GM23338 (cell line): ENCODE measurements around the gene NPW. TPM values are rescaled to one million over a fixed set of nuclear protein-coding genes. Genes with fewer than 3 reads are reported as not detected.

ENCODE experiments used
- ATAC-seq: fragments of 200-7000 bp; cut with Tn5 transposase; 3 replicates; pipeline ENCODE4 v1.9.1; 2020
- DNase-seq: peaks from one replicate; pipeline ENCODE4 v3.0.0-alpha.2; 2015; ENCODE audit warnings: low spot score
- H2AFZ ChIP-seq: fragments of 200-600 bp; sonication (generic); 2 replicates; pipeline ENCODE4 v1.8.0; 2016; ENCODE audit warnings: antibody characterized with exemption, mild to moderate bottlenecking, moderate library complexity
- H3F3A ChIP-seq: fragments of 200-600 bp; sonication (generic); replicated peaks from 2 replicates; pipeline ENCODE4 v1.8.0; 2017; ENCODE audit warnings: antibody characterized with exemption, mixed run types, low read depth
- H3K27ac ChIP-seq: fragments of 200-600 bp; sonication (generic); 2 replicates; pipeline ENCODE4 v1.6.1; 2016; ENCODE audit warnings: low read depth
- H3K27me3 ChIP-seq: fragments of 200-600 bp; sonication (generic); 2 replicates; pipeline ENCODE4 v1.8.0; 2016; ENCODE audit warnings: mild to moderate bottlenecking, mixed run types, moderate library complexity; ENCODE audit not compliant: insufficient read depth
- H3K36me3 ChIP-seq: fragments of 200-600 bp; sonication (generic); 2 replicates; pipeline ENCODE4 v1.8.0; 2016; ENCODE audit warnings: mild to moderate bottlenecking; ENCODE audit not compliant: insufficient read depth
- H3K4me1 ChIP-seq: fragments of 200-600 bp; sonication (generic); 2 replicates; pipeline ENCODE4 v1.8.0; 2016; ENCODE audit warnings: mild to moderate bottlenecking, moderate library complexity; ENCODE audit not compliant: insufficient read depth
- H3K4me2 ChIP-seq: fragments of 200-600 bp; sonication (generic); 2 replicates; pipeline ENCODE4 v1.7.1; 2017; ENCODE audit warnings: mixed run types
- H3K4me3 ChIP-seq: fragments of 200-600 bp; sonication (generic); 2 replicates; pipeline ENCODE4 v1.6.1; 2016; ENCODE audit warnings: mixed run types
- H3K79me2 ChIP-seq: fragments of 200-600 bp; sonication (generic); replicated peaks from 2 replicates; pipeline ENCODE4 v1.8.0; 2017; ENCODE audit warnings: mild to moderate bottlenecking; ENCODE audit not compliant: insufficient read depth
- H3K9me2 ChIP-seq: fragments of 200-600 bp; sonication (generic); 2 replicates; pipeline ENCODE4 v1.8.0; 2017; ENCODE audit not compliant: insufficient read depth
- H4K20me1 ChIP-seq: fragments of 200-600 bp; sonication (generic); replicated peaks from 2 replicates; pipeline ENCODE4 v1.8.0; 2017; ENCODE audit warnings: mild to moderate bottlenecking; ENCODE audit not compliant: insufficient read depth
- H3K27ac Mint-ChIP-seq: 2 replicates; pipeline ENCODE4 v1.8.0; 2020; ENCODE audit warnings: inconsistent platforms, mild to moderate bottlenecking, moderate library complexity, mixed read lengths
- H3K27me3 Mint-ChIP-seq: 3 replicates; pipeline ENCODE4 v1.8.0; 2022; ENCODE audit warnings: low read depth, mild to moderate bottlenecking, moderate library complexity, mixed read lengths, inconsistent platforms; ENCODE audit not compliant: insufficient read depth, poor library complexity
- H3K36me3 Mint-ChIP-seq: 3 replicates; pipeline ENCODE4 v1.8.0; 2021; ENCODE audit warnings: low read depth, mild to moderate bottlenecking, inconsistent platforms, moderate library complexity, mixed read lengths
- H3K4me1 Mint-ChIP-seq: 3 replicates; pipeline ENCODE4 v1.8.0; 2020; ENCODE audit warnings: mild to moderate bottlenecking, inconsistent platforms, mixed read lengths
- H3K4me3 Mint-ChIP-seq: 3 replicates; pipeline ENCODE4 v1.8.0; 2021; ENCODE audit warnings: moderate library complexity, mild to moderate bottlenecking, inconsistent platforms, mixed read lengths
- H3K9me3 Mint-ChIP-seq: 3 replicates; pipeline ENCODE4 v1.8.0; 2020; ENCODE audit warnings: moderate library complexity, mild to moderate bottlenecking, inconsistent platforms, mixed read lengths
- EZH2phosphoT487 ChIP-seq: fragments of 200-600 bp; sonication (generic); IDR thresholded peaks from one replicate; pipeline ENCODE4 v1.8.1; 2018; ENCODE audit warnings: antibody characterized with exemption; ENCODE audit not compliant: unreplicated experiment
- NANOG ChIP-seq: IDR thresholded peaks from 2 replicates; pipeline ENCODE4 v1.6.1; 2016; ENCODE audit warnings: antibody characterized with exemption, borderline replicate concordance
- POLR2AphosphoS5 ChIP-seq: IDR thresholded peaks from 2 replicates; pipeline ENCODE4 v1.6.1; 2016; ENCODE audit warnings: antibody characterized with exemption, low read depth
- STAT1 ChIP-seq: IDR thresholded peaks from one replicate; pipeline ENCODE4 v1.6.1; 2016; ENCODE audit warnings: antibody characterized with exemption; ENCODE audit not compliant: unreplicated experiment
- ZNF114 ChIP-seq: fragments of 250-450 bp; sonication (Bioruptor Pico); IDR thresholded peaks from 2 replicates; pipeline ENCODE4 v1.5.0; 2020; ENCODE audit warnings: mild to moderate bottlenecking, moderate library complexity
- ZNF331 ChIP-seq: fragments of 250-450 bp; sonication (Bioruptor Pico); IDR thresholded peaks from 2 replicates; pipeline ENCODE4 v1.5.0; 2020; ENCODE audit warnings: low read depth, mild to moderate bottlenecking, moderate library complexity
- polyA plus RNA-seq: library from polyadenylated mRNA; unstranded; fragments of >200 nt; fragmentation: Nextera tagmentation; extraction: Ambion mirVana; gene quantifications from 2 replicates; pipeline ENCODE4 v1.2.1, GENCODE V29; 2016
- total RNA-seq: library from RNA; depleted of rRNA; stranded (reverse); fragments of >200 nt; shearing (Covaris generic); gene quantifications from 2 replicates; pipeline ENCODE4 v1.2.3, GENCODE V29; 2014
- TF ChIP-seq, protein P1 (sequence below), 2 experiments: fragments of 200-600 bp in 1 of 2; sonication (generic) in 1 of 2; conservative IDR thresholded peaks; 2 replicates each; pipeline versions ENCODE4 v1.5.1 to v1.6.1; 2016 to 2017; ENCODE audit warnings: antibody characterized with exemption in 2 of 2, low read depth in 2 of 2, mild to moderate bottlenecking in 2 of 2, moderate library complexity in 1 of 2
- TF ChIP-seq, protein P2 (sequence below): IDR thresholded peaks from one replicate; pipeline ENCODE4 v1.6.1; 2018; ENCODE audit warnings: antibody characterized with exemption; ENCODE audit not compliant: unreplicated experiment
- TF ChIP-seq, protein P3 (sequence below): IDR thresholded peaks from 2 replicates; pipeline ENCODE4 v1.6.1; 2016; ENCODE audit warnings: antibody characterized with exemption

NPW gene
- total and polyA plus RNA-seq, 2 experiments from 2014 or later = 4.5 to 37.6 TPM

DNA sequence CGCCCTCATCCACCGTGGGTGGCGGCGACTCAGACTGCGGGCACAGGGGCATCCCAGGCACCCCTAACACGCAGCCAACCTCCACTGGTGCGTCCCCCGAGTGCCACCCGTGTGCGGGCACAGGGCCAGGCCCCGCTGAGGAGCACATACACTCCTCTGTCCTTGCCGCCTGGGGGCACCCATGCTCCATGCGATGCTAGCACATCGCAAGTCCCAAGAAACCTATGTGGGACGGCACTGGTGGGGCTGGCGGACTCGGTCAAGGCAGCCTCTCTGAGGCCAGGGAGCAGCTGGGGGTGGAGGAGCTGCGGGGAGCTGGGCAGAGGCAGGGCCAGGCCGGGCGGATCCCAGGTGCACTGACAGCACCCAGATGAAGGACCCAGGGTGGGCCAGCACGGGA, 13.9 kb upstream of the NPW start:
- ATAC-seq (peak; percentile 11), DNase-seq (peak; percentile 72)
- Histone ChIP-seq H3K79me2 (peaks cover 42% of the 10 kb centered on the region), H3K4me3 (no peak overlapping the region), H3K9me2 (no peaks in the 10 kb centered on the region), H2AFZ (no peak overlapping the region), H3K27me3 (no peaks in the 10 kb centered on the region), H4K20me1 (peaks cover 36% of the 10 kb centered on the region), H3F3A (peaks cover 33% of the 10 kb centered on the region; the same call in 1 of the 2 replicates), H3K4me2 (no peak overlapping the region), H3K4me1 (peaks cover 22% of the 10 kb centered on the region), H3K27ac (no peak overlapping the region), H3K36me3 (no peaks in the 10 kb centered on the region)
- Mint-ChIP-seq H3K9me3 (no peaks in the 10 kb centered on the region), H3K4me3 (no peak overlapping the region; the same call in 2 of the 3 replicates), H3K27me3 (peaks cover 13% of the 10 kb centered on the region), H3K27ac (no peak overlapping the region), H3K4me1 (peaks cover 37% of the 10 kb centered on the region), H3K36me3 (peaks cover 25% of the 10 kb centered on the region)
- TF ChIP-seq, protein P1, sequence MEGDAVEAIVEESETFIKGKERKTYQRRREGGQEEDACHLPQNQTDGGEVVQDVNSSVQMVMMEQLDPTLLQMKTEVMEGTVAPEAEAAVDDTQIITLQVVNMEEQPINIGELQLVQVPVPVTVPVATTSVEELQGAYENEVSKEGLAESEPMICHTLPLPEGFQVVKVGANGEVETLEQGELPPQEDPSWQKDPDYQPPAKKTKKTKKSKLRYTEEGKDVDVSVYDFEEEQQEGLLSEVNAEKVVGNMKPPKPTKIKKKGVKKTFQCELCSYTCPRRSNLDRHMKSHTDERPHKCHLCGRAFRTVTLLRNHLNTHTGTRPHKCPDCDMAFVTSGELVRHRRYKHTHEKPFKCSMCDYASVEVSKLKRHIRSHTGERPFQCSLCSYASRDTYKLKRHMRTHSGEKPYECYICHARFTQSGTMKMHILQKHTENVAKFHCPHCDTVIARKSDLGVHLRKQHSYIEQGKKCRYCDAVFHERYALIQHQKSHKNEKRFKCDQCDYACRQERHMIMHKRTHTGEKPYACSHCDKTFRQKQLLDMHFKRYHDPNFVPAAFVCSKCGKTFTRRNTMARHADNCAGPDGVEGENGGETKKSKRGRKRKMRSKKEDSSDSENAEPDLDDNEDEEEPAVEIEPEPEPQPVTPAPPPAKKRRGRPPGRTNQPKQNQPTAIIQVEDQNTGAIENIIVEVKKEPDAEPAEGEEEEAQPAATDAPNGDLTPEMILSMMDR (conservative IDR thresholded peaks at IDR 0.05; ENCODE audit: low read depth in 2 of 2) = peak; percentile 46 to 71
- TF ChIP-seq EZH2phosphoT487 (no peak), ZNF331 (no peak), POLR2AphosphoS5 (no peak), ZNF114 (no peak)
- TF ChIP-seq, protein P2, sequence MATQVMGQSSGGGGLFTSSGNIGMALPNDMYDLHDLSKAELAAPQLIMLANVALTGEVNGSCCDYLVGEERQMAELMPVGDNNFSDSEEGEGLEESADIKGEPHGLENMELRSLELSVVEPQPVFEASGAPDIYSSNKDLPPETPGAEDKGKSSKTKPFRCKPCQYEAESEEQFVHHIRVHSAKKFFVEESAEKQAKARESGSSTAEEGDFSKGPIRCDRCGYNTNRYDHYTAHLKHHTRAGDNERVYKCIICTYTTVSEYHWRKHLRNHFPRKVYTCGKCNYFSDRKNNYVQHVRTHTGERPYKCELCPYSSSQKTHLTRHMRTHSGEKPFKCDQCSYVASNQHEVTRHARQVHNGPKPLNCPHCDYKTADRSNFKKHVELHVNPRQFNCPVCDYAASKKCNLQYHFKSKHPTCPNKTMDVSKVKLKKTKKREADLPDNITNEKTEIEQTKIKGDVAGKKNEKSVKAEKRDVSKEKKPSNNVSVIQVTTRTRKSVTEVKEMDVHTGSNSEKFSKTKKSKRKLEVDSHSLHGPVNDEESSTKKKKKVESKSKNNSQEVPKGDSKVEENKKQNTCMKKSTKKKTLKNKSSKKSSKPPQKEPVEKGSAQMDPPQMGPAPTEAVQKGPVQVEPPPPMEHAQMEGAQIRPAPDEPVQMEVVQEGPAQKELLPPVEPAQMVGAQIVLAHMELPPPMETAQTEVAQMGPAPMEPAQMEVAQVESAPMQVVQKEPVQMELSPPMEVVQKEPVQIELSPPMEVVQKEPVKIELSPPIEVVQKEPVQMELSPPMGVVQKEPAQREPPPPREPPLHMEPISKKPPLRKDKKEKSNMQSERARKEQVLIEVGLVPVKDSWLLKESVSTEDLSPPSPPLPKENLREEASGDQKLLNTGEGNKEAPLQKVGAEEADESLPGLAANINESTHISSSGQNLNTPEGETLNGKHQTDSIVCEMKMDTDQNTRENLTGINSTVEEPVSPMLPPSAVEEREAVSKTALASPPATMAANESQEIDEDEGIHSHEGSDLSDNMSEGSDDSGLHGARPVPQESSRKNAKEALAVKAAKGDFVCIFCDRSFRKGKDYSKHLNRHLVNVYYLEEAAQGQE = no peak

DNA sequence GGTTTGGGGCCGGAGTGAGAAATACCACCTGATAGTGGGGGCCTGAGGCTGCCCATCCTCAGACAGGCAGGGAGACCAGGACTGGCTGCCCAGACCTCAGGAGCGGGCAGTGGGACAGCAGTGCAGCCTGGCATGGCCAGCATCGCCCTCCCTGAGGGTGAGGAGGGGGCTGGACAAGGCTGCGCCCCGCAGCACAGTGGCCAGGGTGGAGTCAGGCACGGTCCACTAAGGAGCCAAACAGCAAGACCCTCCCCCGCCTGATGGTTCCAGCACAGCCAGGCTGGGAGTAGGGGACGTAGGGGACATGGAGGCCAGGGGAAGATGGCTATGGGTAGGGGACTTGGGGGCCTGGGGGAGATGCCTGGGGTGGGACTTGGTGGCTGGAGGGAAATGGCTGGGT, 13.3 kb upstream of the NPW start:
- Histone ChIP-seq H2AFZ (no peak overlapping the region), H3F3A (peaks cover 31% of the 10 kb centered on the region; the same call in 1 of the 2 replicates), H3K4me2 (no peak overlapping the region), H3K9me2 (no peaks in the 10 kb centered on the region), H3K4me3 (no peak overlapping the region), H3K79me2 (peaks cover 42% of the 10 kb centered on the region), H3K4me1 (peaks cover 22% of the 10 kb centered on the region), H3K36me3 (no peaks in the 10 kb centered on the region), H3K27me3 (no peaks in the 10 kb centered on the region), H4K20me1 (peaks cover 36% of the 10 kb centered on the region), H3K27ac (no peak overlapping the region)
- no peaks in the 10 kb centered on the region for H3K9me3 Mint-ChIP-seq
- no peak overlapping the region for H3K27ac Mint-ChIP-seq
- DNase-seq = no peak
- no peak for ATAC-seq
- H3K27me3 Mint-ChIP-seq = peaks cover 13% of the 10 kb centered on the region
- H3K4me1 Mint-ChIP-seq = peaks cover 37% of the 10 kb centered on the region
- peak overlapping the region; percentile 16; the same call in 1 of the 3 replicates for H3K4me3 Mint-ChIP-seq
- TF ChIP-seq, protein P2 = no peak
- TF ChIP-seq ZNF114 (no peak), NANOG (no peak), ZNF331 (no peak), STAT1 (no peak), EZH2phosphoT487 (no peak)
- TF ChIP-seq, protein P3, sequence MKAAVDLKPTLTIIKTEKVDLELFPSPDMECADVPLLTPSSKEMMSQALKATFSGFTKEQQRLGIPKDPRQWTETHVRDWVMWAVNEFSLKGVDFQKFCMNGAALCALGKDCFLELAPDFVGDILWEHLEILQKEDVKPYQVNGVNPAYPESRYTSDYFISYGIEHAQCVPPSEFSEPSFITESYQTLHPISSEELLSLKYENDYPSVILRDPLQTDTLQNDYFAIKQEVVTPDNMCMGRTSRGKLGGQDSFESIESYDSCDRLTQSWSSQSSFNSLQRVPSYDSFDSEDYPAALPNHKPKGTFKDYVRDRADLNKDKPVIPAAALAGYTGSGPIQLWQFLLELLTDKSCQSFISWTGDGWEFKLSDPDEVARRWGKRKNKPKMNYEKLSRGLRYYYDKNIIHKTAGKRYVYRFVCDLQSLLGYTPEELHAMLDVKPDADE = no peak
- peaks cover 19% of the 10 kb centered on the region for H3K36me3 Mint-ChIP-seq
